ENCODE results near the gene PRDX5.

The PRDX5 gene

DNA sequence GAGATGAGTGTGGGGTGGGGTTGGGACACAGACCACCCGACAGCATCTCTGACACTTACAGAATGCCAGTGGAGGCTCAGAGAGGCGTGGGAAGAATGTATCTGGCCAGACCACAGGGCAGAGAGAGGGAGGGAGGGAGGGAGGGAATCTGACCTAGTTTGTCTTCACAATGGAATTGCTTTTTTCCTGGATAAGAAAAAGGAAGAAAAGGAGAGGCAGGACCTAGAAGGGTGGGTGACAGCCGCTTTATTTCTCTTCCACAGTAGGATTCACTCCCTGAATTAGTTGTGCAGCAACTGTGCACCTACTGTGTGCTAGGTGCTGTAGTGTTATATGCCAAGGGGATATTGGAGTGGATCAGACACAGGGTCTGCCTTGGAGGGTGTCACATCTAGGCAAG, 23.1 kb upstream of the PRDX5 start:
- Mint-ChIP-seq H3K36me3 (ENCODE audit: low read depth) (no peaks in the 10 kb centered on the region), H3K27ac (no peak overlapping the region), H3K4me1 (peaks cover 4% of the 10 kb centered on the region), H3K9me3 (no peaks in the 10 kb centered on the region), H3K27me3 (ENCODE audit: low read depth) (peaks cover 91% of the 10 kb centered on the region), H3K4me3 (no peak overlapping the region)
- TF ChIP-seq CTCF (IDR thresholded peaks at IDR 0.05; ENCODE audit: unreplicated experiment in 3 of 3): no peak

GRCh38 chr11:64295760-64296159, 22.2 kb upstream of the PRDX5 start:
- no peak for TF ChIP-seq CTCF (IDR thresholded peaks at IDR 0.05; ENCODE audit: unreplicated experiment in 3 of 3)
- peaks cover 5% of the 10 kb centered on the region for H3K4me1 Mint-ChIP-seq
- no peaks in the 10 kb centered on the region for H3K9me3 Mint-ChIP-seq
- H3K36me3 Mint-ChIP-seq (ENCODE audit: low read depth): no peaks in the 10 kb centered on the region
- H3K27me3 Mint-ChIP-seq (ENCODE audit: low read depth): peaks cover 91% of the 10 kb centered on the region
- no peak overlapping the region for H3K4me3 Mint-ChIP-seq
- H3K27ac Mint-ChIP-seq: no peak overlapping the region

- peaks cover 91% of the 10 kb centered on the region for H3K27me3 Mint-ChIP-seq (ENCODE audit: low read depth)
- H3K27ac Mint-ChIP-seq: no peak overlapping the region
- H3K9me3 Mint-ChIP-seq: no peaks in the 10 kb centered on the region
- H3K4me3 Mint-ChIP-seq: no peak overlapping the region
- H3K4me1 Mint-ChIP-seq: peaks cover 5% of the 10 kb centered on the region
- TF ChIP-seq CTCF (IDR thresholded peaks at IDR 0.05; ENCODE audit: unreplicated experiment in 3 of 3): no peak
- no peaks in the 10 kb centered on the region for H3K36me3 Mint-ChIP-seq (ENCODE audit: low read depth)
Measured at GRCh38 chr11:64296236-64296635, 21.7 kb upstream of the PRDX5 start.

DNA sequence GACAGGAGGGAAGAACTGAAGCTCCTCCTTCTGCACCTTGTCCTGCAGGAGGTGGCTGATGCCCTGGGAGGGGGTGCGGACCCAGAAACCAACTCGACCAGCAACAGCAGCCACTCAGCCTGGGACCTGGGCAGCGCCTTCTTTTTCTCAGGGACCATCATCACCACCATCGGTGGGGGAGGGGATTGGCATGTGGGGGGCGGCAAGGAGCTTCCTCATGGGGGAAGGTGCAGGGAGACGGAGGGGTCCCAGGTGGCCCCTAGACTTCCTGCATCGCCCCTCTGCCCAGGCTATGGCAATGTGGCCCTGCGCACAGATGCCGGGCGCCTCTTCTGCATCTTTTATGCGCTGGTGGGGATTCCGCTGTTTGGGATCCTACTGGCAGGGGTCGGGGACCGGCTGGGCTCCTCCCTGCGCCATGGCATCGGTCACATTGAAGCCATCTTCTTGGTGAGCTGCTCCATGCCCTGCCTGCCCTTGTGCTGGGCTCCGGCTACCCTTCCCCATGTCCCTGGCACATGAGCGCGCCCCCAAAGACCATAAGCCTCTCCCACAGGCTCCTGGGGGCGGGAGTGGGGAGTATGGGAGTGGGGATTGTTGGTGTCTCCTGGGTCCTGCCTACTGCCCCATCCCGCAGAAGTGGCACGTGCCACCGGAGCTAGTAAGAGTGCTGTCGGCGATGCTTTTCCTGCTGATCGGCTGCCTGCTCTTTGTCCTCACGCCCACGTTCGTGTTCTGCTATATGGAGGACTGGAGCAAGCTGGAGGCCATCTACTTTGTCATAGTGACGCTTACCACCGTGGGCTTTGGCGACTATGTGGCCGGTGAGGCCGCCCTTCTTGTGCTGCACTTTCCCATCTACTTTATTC, 20.9 kb upstream of the PRDX5 start:
- no peak overlapping the region for H3K27ac Mint-ChIP-seq
- TF ChIP-seq CTCF (IDR thresholded peaks at IDR 0.05; ENCODE audit: unreplicated experiment in 3 of 3): no peak
- H3K4me1 Mint-ChIP-seq: peaks cover 5% of the 10 kb centered on the region
- no peaks in the 10 kb centered on the region for H3K36me3 Mint-ChIP-seq (ENCODE audit: low read depth)
- H3K4me3 Mint-ChIP-seq: no peak overlapping the region
- H3K27me3 Mint-ChIP-seq (ENCODE audit: low read depth): peaks cover 99% of the 10 kb centered on the region
- H3K9me3 Mint-ChIP-seq: no peaks in the 10 kb centered on the region

GRCh38 chr11:64297699-64298358, 20.1 kb upstream of the PRDX5 start:
- peaks cover 5% of the 10 kb centered on the region for H3K4me1 Mint-ChIP-seq
- H3K27me3 Mint-ChIP-seq (ENCODE audit: low read depth): peaks cover 97% of the 10 kb centered on the region
- H3K9me3 Mint-ChIP-seq: no peaks in the 10 kb centered on the region
- no peak overlapping the region for H3K4me3 Mint-ChIP-seq
- TF ChIP-seq CTCF (IDR thresholded peaks at IDR 0.05; ENCODE audit: unreplicated experiment in 3 of 3): no peak
- no peak overlapping the region for H3K27ac Mint-ChIP-seq
- no peaks in the 10 kb centered on the region for H3K36me3 Mint-ChIP-seq (ENCODE audit: low read depth)

Measured in nephron (organoid).